GM18951 (cell line): ENCODE measurements around the gene LMOD2.
"Not testable (repeated sequence)": the region's sequence is repeated elsewhere in the genome, so short reads cannot be mapped to it uniquely, and the experiment has no call there.

Experiments used
- POLR2A ChIP-seq: IDR thresholded peaks from 4 replicates; pipeline ENCODE4 v1.6.1; 2011; ENCODE audit warnings: mild to moderate bottlenecking; ENCODE audit not compliant: insufficient read length, insufficient read depth; ENCODE audit errors: extremely low read depth
- in situ Hi-C: fragments of 300-500 bp; cut with MboI; formaldehyde crosslinking; loops from one replicate; pipeline ENCODE4 v1.12.0; 2022; ENCODE audit warnings: low sequenced_read_pairs, mixed read lengths, inconsistent platforms; ENCODE audit not compliant: unreplicated experiment

LMOD2 gene

DNA sequence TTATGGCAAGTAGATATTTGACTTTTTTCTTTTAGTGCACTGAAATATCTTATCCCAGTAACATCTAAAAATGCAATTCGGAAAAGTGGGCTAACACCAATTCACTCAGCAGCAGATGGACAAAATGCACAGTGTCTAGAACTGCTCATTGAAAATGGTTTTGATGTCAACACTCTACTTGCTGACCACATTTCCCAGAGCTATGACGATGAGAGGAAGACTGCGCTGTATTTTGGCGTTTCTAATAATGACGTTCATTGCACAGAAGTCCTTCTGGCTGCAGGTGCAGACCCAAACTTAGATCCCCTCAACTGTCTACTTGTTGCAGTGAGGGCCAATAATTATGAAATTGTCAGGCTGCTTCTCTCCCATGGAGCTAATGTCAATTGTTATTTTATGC is 26.8 kb upstream of the LMOD2 start:
- no peak for TF ChIP-seq POLR2A
- in situ Hi-C loops: no loop called here

DNA sequence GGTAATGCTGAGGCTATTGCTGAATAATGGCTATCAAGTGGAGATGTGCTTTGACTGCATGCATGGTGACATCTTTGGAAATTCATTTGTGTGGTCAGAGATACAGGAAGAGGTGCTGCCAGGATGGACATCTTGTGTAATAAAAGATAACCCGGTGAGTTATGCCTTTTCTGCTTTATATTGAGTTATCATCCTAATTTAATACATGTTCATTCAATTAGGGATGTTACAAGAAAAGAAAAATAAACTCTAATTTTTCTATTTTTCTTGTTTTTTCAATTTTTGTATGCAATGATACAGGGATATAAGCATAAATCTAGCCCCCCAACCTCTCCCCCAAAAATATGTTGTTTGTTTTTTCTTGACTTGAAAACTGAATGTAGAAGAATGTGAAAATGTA is 26.4 kb upstream of the LMOD2 start:
- in situ Hi-C loops: no loop called here
- no peak for TF ChIP-seq POLR2A

DNA sequence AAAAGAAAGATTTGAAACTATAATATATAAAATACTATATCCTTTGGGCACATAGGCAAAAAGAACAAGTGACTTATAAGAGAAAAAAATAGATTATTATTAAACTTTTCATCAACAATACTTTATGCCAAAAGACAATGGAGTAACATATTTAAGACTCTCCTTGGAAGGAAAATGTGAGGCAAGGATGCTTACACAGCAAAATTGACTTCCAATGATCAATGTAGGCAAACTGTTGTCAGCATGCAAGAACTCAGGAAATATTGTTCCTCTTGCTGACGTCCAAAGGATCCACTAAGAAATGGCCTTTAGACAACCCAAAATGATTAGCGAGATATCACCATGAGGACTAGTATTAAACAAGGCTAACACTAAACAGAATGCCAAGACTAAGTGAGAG is 22.9 kb upstream of the LMOD2 start:
- in situ Hi-C loops: no loop called here
- no peak for TF ChIP-seq POLR2A

DNA sequence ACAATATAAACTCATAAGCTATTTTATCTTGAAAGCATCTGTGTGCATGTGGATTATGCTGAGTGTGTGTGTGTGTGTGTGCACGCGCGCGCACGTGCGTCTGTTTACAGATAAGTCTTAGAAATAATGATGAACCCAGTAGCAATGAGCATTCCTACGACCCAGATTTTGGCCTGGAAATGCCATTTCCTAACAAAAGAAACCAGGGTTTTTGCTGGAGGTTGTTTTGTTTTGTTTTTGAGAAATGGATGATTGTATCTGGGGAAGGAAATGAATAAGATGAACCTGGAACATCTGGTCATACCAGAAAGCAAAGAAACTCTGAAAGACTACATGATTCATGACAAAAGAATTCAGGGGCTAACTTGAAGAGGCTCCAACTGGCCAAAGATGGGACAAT is 22.1 kb upstream of the LMOD2 start:
- in situ Hi-C loops: no loop called here
- no peak for TF ChIP-seq POLR2A

DNA sequence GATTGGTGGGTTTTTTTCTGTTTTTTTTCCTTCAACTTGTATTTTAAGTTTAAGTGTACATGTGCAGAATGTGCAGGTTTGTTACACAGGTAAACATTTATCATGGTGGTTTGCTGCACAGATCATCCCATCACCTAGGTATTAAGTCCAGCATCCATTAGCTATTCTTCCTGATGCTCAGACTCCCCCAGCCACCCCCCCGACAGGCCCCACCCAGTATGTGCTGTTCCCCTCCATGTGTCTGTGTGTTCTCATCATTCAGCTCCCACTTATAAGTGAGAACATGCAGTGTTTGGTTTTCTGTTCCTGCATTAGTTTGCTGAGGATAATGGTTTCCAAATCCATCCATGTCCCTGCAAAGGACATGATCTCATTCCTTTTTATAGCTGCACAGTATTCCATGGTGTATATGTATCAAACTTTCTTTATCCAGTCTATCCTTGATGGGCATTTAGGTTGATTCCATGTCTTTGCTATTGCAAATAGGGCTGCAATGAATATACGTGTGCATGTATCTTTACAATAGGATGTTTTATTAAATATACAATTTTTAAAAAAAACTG is 21.6 kb upstream of the LMOD2 start:
- in situ Hi-C loops: not testable (repeated sequence)

DNA sequence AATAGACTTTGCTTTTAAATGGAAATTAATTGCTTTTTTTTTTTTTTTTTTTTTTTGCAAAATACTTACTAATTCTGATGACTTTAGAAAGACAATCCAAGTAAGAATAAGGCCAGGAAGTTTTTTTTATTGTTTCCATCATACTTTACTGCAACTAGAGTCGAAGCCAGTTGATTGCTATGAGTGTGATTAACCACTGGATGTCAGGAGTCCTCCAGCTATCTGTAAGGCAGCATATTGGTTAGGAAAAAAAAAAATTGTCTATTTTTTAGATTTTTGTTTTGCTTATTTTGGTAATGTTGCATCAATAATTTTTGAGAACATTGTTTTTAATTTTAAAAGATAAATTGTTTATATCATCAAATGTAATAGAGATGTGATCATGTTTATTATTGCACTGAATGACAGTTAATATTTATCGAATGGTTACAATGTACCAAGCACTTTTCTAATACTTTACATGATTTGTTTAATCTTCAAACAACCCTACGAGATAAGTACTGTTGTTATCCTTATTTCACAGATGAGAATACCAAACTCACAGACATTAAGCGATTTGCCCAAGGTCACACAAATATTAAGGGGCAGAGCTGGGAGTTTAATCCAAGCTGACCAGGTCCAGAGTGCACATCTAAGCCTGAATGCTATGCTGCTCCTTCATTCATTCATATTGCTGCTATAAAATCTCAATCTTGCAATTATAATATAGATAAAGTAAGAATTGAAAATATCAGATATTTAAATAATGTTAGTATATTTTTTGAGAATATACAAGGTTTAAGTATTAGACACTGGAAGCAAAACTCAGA is 19.9 kb upstream of the LMOD2 start:
- TF ChIP-seq POLR2A: no peak
- in situ Hi-C loops: no loop called here

DNA sequence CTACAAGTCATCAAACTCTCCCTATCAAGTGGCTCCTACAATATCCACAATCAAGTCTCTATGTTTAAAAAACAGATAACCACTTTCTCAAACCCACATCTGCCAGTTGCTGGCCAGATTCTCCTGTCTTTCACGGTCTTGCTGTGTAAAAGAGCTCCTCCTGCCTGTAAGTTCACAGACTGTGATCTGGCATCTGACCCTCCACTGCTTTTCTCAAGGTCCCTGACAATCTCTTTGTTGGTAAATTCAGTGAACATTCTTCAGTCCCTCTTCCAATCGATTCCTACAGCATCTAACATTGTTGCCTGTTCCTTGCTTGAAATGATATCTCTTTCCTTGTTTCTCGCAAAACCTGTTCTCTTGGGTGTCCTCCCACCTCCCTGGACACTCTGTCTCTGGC is 18.5 kb upstream of the LMOD2 start:
- TF ChIP-seq POLR2A: no peak
- in situ Hi-C loops: no loop called here

DNA sequence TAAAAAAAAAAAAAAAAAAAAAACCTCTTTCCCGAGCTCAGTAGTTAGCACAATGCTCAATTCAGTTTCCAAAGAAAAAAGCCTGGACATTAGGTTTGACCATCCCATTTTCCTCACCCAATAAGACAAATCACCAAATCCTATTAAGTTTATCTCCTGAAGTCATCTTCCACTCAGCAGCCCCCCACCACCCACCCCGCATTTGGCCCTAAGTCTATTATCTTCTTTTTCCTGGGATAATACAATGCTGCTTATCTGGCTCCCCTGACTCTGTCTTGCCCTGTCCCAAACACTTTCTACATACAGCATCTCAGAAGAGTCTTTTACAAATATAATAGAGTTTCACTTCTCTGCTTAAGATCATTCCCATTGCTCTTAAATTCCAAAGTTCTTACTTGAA is 17.8 kb upstream of the LMOD2 start:
- in situ Hi-C loops: no loop called here
- TF ChIP-seq POLR2A: no peak

DNA sequence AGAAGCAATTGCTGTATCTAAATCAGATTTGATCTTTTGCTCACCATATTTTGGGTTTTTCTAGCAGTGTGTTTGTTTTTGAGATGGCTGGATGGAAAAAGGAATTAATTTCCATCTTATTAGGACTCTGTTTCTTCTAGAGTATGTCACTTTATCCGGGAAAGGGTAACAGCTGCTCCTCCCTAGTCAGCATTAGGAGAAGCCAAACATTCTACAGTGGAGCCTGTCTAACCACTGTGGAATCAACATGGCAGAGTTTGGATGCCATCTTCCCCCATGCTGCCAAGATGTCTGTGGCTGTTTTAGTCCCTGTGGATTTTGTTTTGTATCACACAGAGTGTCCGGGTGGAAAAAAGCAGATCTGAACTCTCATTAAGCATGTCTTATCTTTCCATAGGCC is 16.0 kb upstream of the LMOD2 start:
- in situ Hi-C loops: no loop called here
- no peak for TF ChIP-seq POLR2A

DNA sequence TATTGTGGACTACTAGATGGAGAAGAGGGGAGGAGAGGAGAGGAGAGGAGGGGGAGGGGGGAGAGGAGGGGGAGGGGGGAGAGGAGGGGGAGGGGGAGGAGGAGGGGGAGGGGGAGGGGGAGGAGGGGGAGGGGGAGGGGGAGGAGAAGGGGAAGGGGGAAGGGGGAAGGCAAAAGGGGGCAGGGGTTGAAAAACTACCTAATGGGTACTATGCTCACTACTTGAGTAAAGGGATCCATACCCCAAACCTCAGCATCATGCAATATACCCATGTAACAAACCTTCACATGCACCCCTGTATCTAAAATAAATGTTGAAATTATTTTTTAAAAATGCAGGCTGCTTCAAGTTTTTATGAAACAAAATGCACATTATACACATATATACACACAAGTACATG is 15.1 kb upstream of the LMOD2 start:
- TF ChIP-seq POLR2A: no peak

DNA sequence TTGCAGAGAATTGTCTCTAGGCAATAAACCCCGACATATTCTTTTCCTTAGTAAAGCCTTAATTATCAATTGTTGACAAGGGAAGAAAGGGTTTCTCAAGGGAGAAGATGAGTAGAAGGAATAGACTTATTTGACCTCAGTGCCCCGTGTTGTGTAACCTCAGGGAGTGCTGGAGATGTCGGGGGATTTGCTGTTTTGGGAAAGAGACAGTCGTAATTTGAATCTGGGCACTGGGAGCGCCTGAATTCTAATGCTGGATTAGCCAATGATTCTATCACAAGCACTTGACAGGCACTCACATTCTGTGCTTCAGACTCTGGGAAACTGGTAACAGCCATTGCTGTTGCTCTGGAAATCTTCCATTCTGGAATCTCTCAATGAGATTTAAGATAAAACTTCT is 13.8 kb upstream of the LMOD2 start:
- TF ChIP-seq POLR2A: no peak
- in situ Hi-C loops: no loop called here

More for the DNA sequence above, 15.1 kb upstream of the LMOD2 start:
- in situ Hi-C loops: no loop called here

DNA sequence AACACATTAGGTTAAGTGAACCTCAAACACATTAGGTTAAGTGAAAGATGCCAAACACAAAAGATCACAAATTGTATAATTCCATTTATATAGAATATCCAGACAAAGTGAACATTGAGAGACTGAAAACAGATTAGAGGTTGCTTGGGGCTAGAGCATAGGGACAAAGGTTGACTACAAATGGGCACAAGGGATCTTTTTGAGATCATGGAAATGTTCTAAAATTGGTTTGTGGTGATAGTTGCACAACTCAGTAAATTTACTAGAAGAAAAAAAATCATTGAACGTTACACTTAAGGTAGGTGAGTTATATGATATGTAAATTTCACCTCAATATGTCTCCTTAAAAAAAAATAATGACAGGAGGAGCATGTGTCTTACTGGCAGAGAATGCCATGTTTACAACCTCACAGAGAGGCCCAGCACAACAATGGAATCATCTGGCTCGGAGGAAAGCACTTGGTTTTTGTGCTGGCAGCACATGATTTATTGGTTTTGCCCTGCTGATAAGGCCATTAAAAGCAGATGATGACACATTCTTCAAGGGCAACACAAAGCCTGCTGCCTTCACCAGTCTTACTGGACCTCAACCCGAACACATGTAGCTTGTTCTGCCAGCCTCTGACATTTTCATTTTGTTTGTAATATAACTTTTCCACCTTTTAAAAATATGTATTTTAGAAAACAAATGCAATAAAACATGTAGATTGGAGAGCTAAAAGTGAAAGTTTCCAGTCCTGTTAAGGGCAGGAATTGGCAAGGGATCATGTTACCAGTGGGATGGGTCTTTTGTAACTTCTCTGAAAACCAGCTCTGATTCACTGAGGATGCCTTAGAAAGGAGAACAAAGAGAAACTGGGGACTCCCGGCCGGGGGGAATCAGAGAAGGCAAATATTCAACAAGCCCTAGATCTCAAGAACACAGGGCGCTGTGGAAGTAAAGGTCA is 11.9 kb upstream of the LMOD2 start:
- TF ChIP-seq POLR2A: no peak
- in situ Hi-C loops: no loop called here

DNA sequence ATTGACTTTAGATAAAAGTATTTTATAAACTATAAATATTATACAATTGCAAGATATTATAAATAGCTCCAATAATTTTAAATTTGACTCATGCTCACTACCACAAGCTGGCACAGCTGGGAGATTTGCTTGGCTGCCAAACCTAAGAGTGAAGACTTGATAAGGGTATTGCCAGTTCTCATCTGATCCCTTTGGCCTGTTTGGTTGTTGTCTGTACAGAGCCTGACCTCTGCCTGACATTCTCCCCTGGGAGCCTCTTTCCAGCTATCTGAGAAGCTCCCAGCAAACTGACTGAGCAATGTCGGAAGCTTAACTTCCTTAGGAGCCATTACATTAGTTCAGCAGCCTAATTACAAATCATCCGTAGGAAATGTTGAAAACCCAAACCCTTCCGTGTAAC is 10.2 kb upstream of the LMOD2 start:
- no peak for TF ChIP-seq POLR2A

DNA sequence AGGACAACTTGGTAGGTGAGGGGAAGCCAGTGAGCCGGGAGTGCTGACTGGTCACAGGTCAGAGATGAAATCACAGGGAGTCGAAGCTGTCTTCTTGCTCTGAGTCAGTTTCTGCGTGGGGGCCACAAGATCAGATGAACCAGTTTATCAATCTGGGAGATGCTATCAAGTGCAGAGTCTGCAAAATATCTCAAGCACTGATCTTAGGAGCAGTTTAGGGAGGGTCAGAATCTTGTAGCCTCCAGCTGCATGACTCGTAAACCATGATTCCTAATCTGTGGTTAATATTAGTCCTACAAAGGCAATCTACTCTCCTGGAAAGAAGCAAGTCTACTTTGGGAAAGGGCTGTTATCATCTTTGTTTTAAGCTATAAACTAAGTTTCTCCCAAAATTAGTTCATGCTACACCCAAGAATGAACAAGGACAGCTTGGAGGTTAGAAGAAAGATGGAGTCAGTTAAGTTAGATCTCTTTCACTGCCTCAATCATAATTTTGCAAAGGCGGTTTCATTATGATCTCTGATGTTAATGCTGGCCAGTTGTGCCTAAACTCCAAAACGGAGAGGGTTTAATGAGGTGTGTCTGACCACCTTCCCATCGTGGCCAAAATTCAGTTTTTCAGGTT is 8.4 kb upstream of the LMOD2 start:
- in situ Hi-C loops: no loop called here
- TF ChIP-seq POLR2A: no peak

More for the DNA sequence above, 10.2 kb upstream of the LMOD2 start:
- in situ Hi-C loops: no loop called here

DNA sequence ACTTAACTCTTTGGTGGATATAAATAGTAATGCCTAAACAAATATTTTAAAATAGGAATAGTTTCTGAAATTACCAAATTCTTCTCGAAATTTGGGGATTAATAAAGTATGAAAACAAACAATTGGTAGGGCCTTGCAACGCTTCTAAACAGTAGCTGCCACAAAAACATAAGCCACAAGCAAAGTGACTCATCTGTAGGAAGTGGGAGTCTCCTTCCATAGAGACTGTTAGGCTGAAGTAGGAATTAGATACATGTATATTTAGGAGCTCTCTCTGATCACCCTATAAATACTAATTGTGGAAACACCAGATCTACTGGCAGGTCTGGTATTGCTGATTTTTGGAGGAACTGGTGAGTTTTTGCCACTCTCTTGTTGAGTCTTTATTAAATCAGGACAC is 5.7 kb upstream of the LMOD2 start:
- in situ Hi-C loops: no loop called here
- no peak for TF ChIP-seq POLR2A
